ENCODE measurements around the gene SSR1. TPM values are rescaled to one million over a fixed set of nuclear protein-coding genes. Genes with fewer than 3 reads are reported as not detected.

The SSR1 gene
- total RNA-seq, 3 donors from 2014 or later: 52.2 to 53.6 (median 53.4) TPM

DNA sequence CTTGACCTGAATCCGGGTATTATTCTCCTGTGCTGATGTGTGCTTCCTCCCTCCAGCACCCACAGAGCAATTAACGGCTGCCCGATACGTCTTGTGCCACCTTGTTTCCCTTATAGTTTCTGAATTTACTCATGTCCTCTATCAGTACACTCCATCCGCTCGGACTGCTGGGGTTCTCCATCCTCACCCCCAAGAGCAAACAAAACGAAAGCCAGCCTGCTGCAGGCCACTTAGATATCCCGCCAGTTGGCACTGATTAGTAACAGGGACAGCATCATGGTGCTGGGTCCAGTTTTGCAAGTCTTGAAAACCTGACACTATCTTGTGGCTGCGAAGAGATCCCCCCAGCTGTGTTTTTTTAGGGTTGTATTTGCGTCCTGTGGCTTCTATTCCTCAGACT is 71.8 kb downstream of the SSR1 start:
- Histone ChIP-seq H3K4me1 (no peaks in the 10 kb centered on the region), H3K27me3 (no peaks in the 10 kb centered on the region), H3K36me3 (no peaks in the 10 kb centered on the region), H3K27ac (peak overlapping the region; percentile 43 to 64), H3K9me3 (no peaks in the 10 kb centered on the region), H3K4me3 (no peak overlapping the region)
- TF ChIP-seq CTCF (IDR thresholded peaks at IDR 0.05) (no peak), POLR2A (IDR thresholded peaks at IDR 0.05) (no peak), POLR2AphosphoS5 (IDR thresholded peaks at IDR 0.05) (no peak)
- intact Hi-C loops (cut with DNase I; ENCODE audit: low total_unique reads): no loop called here
- peak in 1 of 2 donors; percentile 38 for DNase-seq (ENCODE audit: low spot score in 2 of 2)

GRCh38 chr6:7240351-7240750 is 72.6 kb downstream of the SSR1 start:
- H3K4me3 ChIP-seq: no peak overlapping the region
- H3K27ac ChIP-seq: peak overlapping the region in 1 of 2 donors; percentile 4
- H3K36me3 ChIP-seq: no peaks in the 10 kb centered on the region
- TF ChIP-seq POLR2A (IDR thresholded peaks at IDR 0.05): no peak
- TF ChIP-seq CTCF (IDR thresholded peaks at IDR 0.05): no peak
- no peak for TF ChIP-seq POLR2AphosphoS5 (IDR thresholded peaks at IDR 0.05)
- no peaks in the 10 kb centered on the region for H3K27me3 ChIP-seq
- no peaks in the 10 kb centered on the region for H3K9me3 ChIP-seq
- H3K4me1 ChIP-seq: peaks cover 0 to 3% of the 10 kb centered on the region in 2 donors
- intact Hi-C loops (cut with DNase I; ENCODE audit: low total_unique reads): no loop called here
- DNase-seq (ENCODE audit: low spot score in 2 of 2): no peak

GRCh38 chr6:7239590-7239948 is 73.4 kb downstream of the SSR1 start:
- Histone ChIP-seq H3K4me3 (no peak overlapping the region), H3K27ac (peak overlapping the region; percentile 7 to 16), H3K36me3 (no peaks in the 10 kb centered on the region), H3K4me1 (peaks cover 0 to 5% of the 10 kb centered on the region in 2 donors), H3K9me3 (no peaks in the 10 kb centered on the region), H3K27me3 (no peaks in the 10 kb centered on the region)
- TF ChIP-seq POLR2A (IDR thresholded peaks at IDR 0.05) (no peak), CTCF (IDR thresholded peaks at IDR 0.05) (no peak), POLR2AphosphoS5 (IDR thresholded peaks at IDR 0.05) (no peak)
- intact Hi-C loops (cut with DNase I; ENCODE audit: low total_unique reads): no loop called here
- DNase-seq (ENCODE audit: low spot score in 2 of 2): no peak

DNA sequence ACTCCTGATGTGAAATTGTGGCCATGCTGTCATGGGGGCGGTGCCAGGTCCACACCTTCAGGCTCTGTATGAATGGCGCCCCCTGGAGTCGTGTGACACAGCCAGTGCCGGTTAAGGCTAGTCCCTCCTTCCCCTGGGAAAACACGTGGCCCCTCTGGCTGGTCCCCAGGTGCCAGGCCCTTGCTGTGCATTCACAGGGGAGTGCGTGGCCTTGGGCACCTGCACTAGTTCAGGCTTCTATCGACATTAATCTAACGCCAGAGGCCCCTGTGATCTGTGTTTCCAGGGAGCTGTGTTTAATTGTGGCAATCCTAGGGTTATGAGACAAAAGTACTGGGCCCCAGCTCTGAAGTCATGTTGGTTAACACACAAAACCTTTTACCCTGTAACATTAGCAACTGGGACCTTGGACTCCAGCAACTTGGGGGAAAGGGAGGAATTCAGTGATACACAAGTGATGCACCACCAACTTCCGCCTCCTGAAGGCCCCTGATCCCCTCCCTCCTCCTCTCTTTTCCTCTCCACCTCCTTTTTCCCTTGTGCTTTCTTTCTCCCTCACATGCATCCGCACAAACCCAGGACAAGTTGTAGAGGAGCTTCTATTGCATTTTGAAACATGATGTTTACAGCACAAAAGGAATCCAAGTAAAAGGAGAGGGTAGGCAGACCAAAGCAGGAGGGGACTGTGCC is 74.0 kb downstream of the SSR1 start:
- no peak overlapping the region for H3K4me3 ChIP-seq
- no peaks in the 10 kb centered on the region for H3K36me3 ChIP-seq
- H3K27me3 ChIP-seq: no peaks in the 10 kb centered on the region
- TF ChIP-seq POLR2A (IDR thresholded peaks at IDR 0.05) (no peak), POLR2AphosphoS5 (IDR thresholded peaks at IDR 0.05) (peak in 1 of 3 donors; percentile 28), CTCF (IDR thresholded peaks at IDR 0.05) (peak in 2 of 3 donors; percentile 72 to 73)
- peak; percentile 79 to 94 for DNase-seq (ENCODE audit: low spot score in 2 of 2)
- intact Hi-C loops (cut with DNase I; ENCODE audit: low total_unique reads): no loop called here
- H3K9me3 ChIP-seq: no peaks in the 10 kb centered on the region
- peak overlapping the region; percentile 48 to 85 for H3K27ac ChIP-seq
- H3K4me1 ChIP-seq: peaks cover 0 to 5% of the 10 kb centered on the region in 2 donors

- TF ChIP-seq POLR2AphosphoS5 (IDR thresholded peaks at IDR 0.05): no peak
- TF ChIP-seq CTCF (IDR thresholded peaks at IDR 0.05): no peak
- Histone ChIP-seq H3K27ac (peak overlapping the region; percentile 48 to 85), H3K4me1 (peaks cover 0 to 5% of the 10 kb centered on the region in 2 donors), H3K4me3 (no peak overlapping the region), H3K9me3 (no peaks in the 10 kb centered on the region), H3K27me3 (no peaks in the 10 kb centered on the region), H3K36me3 (no peaks in the 10 kb centered on the region)
- intact Hi-C loops (cut with DNase I; ENCODE audit: low total_unique reads): no loop called here
- no peak for DNase-seq (ENCODE audit: low spot score in 2 of 2)
These were observed 74.5 kb downstream of the SSR1 start for GRCh38 chr6:7238526-7238899.

All from breast epithelium (tissue), 4 donors.